CD1c-positive myeloid dendritic cell (primary cell): ENCODE measurements around the gene MKNK2.
"Not testable (repeated sequence)": the region's sequence is repeated elsewhere in the genome, so short reads cannot be mapped to it uniquely, and the experiment has no call there.

ENCODE experiments used
- DNase-seq: peaks from one replicate; pipeline ENCODE4 v3.0.0-alpha.2; 2016; ENCODE audit errors: extremely low spot score

The MKNK2 gene

GRCh38 chr19:2043961-2044708 is 6.9 kb downstream of the MKNK2 start:
- DNase-seq = no peak

GRCh38 chr19:2043251-2043641 is 7.8 kb downstream of the MKNK2 start:
- DNase-seq = no peak

- no peak for DNase-seq
Observed at GRCh38 chr19:2042485-2043250, 8.4 kb downstream of the MKNK2 start.

GRCh38 chr19:2041683-2042484 is 9.2 kb downstream of the MKNK2 start:
- peak; percentile 98 for DNase-seq

- DNase-seq = no peak
Observed at GRCh38 chr19:2041433-2041682, 9.7 kb downstream of the MKNK2 start.

GRCh38 chr19:2040647-2041432 is 10.2 kb downstream of the MKNK2 start:
- no peak for DNase-seq

- no peak for DNase-seq
Observed at GRCh38 chr19:2039959-2040646, 10.9 kb downstream of the MKNK2 start.

- DNase-seq = no peak
Observed at GRCh38 chr19:2039089-2039958, 11.7 kb downstream of the MKNK2 start.

- no peak for DNase-seq
Observed at GRCh38 chr19:2038284-2039088, 12.6 kb downstream of the MKNK2 start.

GRCh38 chr19:2037651-2038255 is 13.3 kb downstream of the MKNK2 start:
- DNase-seq = no peak

- no peak for DNase-seq
Observed at GRCh38 chr19:2036424-2036823, 14.6 kb downstream of the MKNK2 start.

- no peak for DNase-seq
Observed at GRCh38 chr19:2035590-2035991, 15.5 kb downstream of the MKNK2 start.

- DNase-seq = peak; percentile 82
Observed at GRCh38 chr19:2034729-2035589, 16.1 kb downstream of the MKNK2 start.

- DNase-seq = not testable (repeated sequence)
Observed at GRCh38 chr19:2034253-2034652, 16.8 kb downstream of the MKNK2 start.

GRCh38 chr19:2033825-2034159 is 17.3 kb downstream of the MKNK2 start:
- no peak for DNase-seq

GRCh38 chr19:2033115-2033824 is 17.8 kb downstream of the MKNK2 start:
- no peak for DNase-seq

- DNase-seq = peak; percentile 92
Observed at GRCh38 chr19:2032296-2032941, 18.6 kb downstream of the MKNK2 start.
